ENCODE measurements around the gene THBS4.

Gene THBS4

GRCh38 chr5:80059354-80059980 lies 24.3 kb downstream of the THBS4 start:
- Mint-ChIP-seq H3K4me1 (peaks cover 7% of the 10 kb centered on the region), H3K27ac (no peak overlapping the region), H3K36me3 (peaks cover 6% of the 10 kb centered on the region), H3K4me3 (no peak overlapping the region), H3K27me3 (no peaks in the 10 kb centered on the region), H3K9me3 (no peaks in the 10 kb centered on the region)
- no peak for DNase-seq
- CTCF ChIA-PET, result no interaction called here

DNA sequence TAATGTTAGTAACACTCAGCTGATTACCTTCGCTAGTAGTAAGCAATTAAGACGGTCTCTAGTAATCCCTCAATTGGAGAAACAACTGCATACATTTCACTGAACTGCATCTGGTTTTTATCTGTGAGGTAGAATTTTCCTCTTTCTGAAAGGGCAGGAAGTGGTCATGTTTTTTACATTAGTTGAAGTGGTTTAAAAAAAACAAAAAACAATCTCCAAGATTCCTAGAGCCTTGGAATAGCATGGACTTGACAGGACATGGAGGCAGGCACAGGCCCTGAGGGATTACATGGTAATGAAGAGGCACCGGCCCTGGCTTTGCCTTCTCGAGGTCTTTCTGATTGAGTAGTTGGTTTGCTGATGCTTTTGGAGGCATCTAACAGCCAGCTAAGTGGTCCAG lies 25.8 kb downstream of the THBS4 start:
- no peak for DNase-seq
- CTCF ChIA-PET, result no interaction called here
- H3K4me3 Mint-ChIP-seq, result no peak overlapping the region

GRCh38 chr5:80061547-80061946 lies 26.4 kb downstream of the THBS4 start:
- Mint-ChIP-seq H3K4me1 (peaks cover 7% of the 10 kb centered on the region), H3K27me3 (no peaks in the 10 kb centered on the region), H3K4me3 (no peak overlapping the region), H3K9me3 (no peaks in the 10 kb centered on the region), H3K27ac (no peak overlapping the region), H3K36me3 (peaks cover 6% of the 10 kb centered on the region)
- DNase-seq, result no peak
- CTCF ChIA-PET, result interaction anchor here (1.2 kb wide), 1 partner anchor 16 kb away, joined by 4 read pairs; no protein-coding TSS in a partner anchor

More for the DNA sequence above, 25.8 kb downstream of the THBS4 start:
- Mint-ChIP-seq H3K27me3 (no peaks in the 10 kb centered on the region), H3K27ac (no peak overlapping the region), H3K9me3 (no peaks in the 10 kb centered on the region), H3K4me1 (peaks cover 7% of the 10 kb centered on the region), H3K36me3 (peaks cover 6% of the 10 kb centered on the region)

DNA sequence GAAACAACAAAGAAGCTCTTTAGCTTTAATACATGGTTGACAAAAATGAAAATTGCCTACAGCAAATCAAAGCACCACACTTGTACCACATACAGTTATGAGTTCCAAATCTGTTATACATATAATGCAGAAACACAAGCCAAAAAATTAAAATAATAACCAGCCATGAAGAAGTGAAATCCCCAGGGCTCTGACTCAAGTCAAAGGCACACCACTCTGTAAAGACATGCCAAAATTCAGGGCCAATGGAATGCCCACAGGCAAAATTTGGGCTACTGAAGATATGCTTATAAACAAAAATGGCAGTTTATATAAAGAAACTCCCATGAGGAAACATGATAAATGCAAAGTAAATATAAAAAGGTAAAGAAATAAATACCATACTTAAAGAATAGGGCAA lies 29.0 kb downstream of the THBS4 start:
- CTCF ChIA-PET, result no interaction called here
- no peaks in the 10 kb centered on the region for H3K9me3 Mint-ChIP-seq
- DNase-seq, result no peak

DNA sequence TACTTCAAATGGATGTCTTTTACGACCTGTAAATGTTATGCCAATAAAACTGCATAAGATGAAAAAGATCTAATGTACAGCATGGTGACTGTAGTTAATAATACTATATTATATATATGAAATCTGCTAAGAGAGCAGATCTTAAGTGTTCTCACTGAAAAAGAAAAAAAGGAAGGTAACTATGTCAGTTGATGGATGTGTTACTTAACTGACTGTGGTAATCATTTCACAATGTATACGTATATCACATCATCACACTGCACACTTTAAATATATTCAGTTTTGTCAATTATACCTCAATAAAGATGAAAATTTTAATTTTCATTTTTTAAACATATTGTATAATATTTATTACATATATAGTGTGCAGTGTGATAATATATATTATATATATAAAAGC lies 31.9 kb downstream of the THBS4 start:
- Mint-ChIP-seq H3K27ac (no peak overlapping the region), H3K27me3 (no peaks in the 10 kb centered on the region), H3K4me1 (peaks cover 5% of the 10 kb centered on the region), H3K4me3 (no peak overlapping the region), H3K36me3 (peaks cover 6% of the 10 kb centered on the region), H3K9me3 (no peaks in the 10 kb centered on the region)
- no peak for DNase-seq
- CTCF ChIA-PET, result no interaction called here

More for the DNA sequence above, 29.0 kb downstream of the THBS4 start:
- Mint-ChIP-seq H3K4me3 (no peak overlapping the region), H3K27me3 (no peaks in the 10 kb centered on the region), H3K36me3 (peaks cover 6% of the 10 kb centered on the region), H3K4me1 (peaks cover 7% of the 10 kb centered on the region), H3K27ac (no peak overlapping the region)

DNA sequence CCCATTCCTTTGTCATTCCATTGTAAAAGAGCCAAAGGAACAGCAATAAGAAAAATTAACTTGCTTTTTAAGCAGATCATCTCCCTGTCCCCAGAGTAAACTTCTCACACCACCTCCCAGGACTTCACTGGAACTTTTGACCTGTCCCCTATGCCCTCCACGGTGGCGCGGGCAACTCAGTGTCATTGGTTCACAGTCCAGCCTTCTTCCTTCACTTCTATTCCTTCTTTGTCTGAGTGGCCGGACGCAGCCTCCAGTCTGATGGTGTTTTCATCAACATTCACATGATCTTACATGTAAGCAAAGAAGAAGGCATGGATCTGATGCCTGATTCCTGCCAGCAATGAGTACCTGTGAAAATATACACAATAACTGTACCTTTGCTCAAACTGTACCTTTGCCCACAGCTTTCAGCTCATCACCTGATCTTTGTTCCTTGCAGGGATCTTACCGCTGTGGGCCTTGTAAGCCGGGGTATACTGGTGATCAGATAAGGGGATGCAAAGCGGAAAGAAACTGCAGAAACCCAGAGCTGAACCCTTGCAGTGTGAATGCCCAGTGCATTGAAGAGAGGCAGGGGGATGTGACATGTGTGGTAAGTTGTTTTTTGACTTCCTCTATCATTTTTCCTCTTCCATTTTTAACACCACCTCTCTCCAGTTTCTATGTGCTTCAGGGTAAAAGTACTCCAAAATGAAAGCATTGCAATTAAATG lies 32.5 kb downstream of the THBS4 start:
- DNase-seq, result no peak
- CTCF ChIA-PET, result no interaction called here
- peak overlapping the region; percentile 10 for H3K27ac Mint-ChIP-seq
- no peaks in the 10 kb centered on the region for H3K27me3 Mint-ChIP-seq
- H3K4me3 Mint-ChIP-seq, result no peak overlapping the region
- H3K9me3 Mint-ChIP-seq, result no peaks in the 10 kb centered on the region
- H3K36me3 Mint-ChIP-seq, result peaks cover 6% of the 10 kb centered on the region
- peaks cover 5% of the 10 kb centered on the region for H3K4me1 Mint-ChIP-seq

DNA sequence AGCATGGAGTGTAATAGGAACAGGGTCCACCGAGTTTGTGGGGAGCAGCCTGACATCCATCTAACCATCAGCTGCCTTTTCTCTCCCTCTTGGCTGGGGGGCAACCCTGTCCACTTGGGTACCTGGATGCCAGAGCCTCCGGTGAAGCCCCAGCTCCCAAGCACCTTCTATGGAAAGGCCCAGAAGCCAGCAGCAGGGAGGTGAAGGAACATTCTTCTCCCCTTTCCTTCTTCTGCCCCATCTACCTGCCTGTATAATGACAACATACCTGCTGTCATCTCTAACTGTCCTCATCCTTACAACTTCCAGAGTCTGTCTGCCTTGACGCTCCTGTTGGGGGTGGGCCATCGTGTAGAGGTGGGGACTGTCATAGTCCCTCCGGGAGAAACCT lies 33.1 kb downstream of the THBS4 start:
- H3K9me3 Mint-ChIP-seq, result no peaks in the 10 kb centered on the region
- H3K36me3 Mint-ChIP-seq, result peaks cover 6% of the 10 kb centered on the region
- H3K27me3 Mint-ChIP-seq, result no peaks in the 10 kb centered on the region

DNA sequence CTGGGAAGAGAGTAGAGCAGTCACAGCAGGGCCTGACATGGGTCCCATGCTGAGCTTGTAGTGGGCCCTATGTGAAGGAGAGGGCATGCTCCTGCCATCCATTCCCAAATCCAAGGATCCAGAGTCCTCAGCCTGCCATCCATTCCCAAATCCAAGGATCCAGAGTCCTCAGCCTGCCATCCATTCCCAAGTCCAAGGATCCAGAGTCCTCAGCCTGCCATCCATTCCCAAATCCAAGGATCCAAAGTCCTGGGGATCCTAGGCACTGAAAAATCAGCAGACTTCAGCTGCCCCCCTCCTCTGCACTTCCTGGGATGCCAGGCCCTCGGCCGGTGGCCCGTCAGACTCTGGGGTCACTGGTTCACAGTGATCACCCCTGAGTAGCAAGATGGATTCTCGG lies 33.6 kb downstream of the THBS4 start:
- CTCF ChIA-PET, result interaction anchor here (1.9 kb wide), 1 partner anchor 15 kb away, joined by 6 read pairs; no protein-coding TSS in a partner anchor
- Mint-ChIP-seq H3K9me3 (no peaks in the 10 kb centered on the region), H3K4me3 (no peak overlapping the region), H3K4me1 (peaks cover 5% of the 10 kb centered on the region), H3K27me3 (no peaks in the 10 kb centered on the region), H3K36me3 (peaks cover 1% of the 10 kb centered on the region), H3K27ac (no peak overlapping the region)
- no peak for DNase-seq

More for the DNA sequence above, 33.1 kb downstream of the THBS4 start:
- CTCF ChIA-PET, result no interaction called here
- Mint-ChIP-seq H3K27ac (no peak overlapping the region), H3K4me3 (no peak overlapping the region), H3K4me1 (peaks cover 5% of the 10 kb centered on the region)
- DNase-seq, result no peak

DNA sequence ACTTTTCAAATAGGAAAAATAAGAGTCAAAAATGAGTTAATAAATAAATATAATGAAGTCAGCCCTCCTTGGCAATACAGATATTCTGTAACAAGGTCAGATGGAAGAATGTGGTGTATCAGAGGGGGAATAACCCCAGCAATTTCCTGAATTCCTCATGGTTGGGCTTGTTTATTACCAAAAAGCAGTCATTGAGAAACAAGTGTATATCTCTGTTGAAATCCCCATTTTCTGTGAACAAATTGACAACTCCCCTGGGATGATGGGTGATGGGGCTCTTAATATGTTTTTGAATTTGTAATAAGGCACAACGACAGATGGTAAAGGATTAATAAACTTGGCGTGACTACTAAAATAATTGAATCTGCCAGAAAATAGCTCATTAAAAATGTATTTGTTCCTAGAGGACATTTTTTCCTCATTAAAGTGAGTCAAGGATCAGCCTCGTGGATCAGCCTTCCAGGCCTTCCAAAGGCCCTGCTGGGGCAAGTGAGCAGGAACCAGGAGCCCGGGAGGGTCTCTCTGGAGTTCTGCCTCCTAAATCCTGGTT lies 34.2 kb downstream of the THBS4 start:
- Mint-ChIP-seq H3K27ac (no peak overlapping the region), H3K4me3 (no peak overlapping the region), H3K36me3 (no peaks in the 10 kb centered on the region), H3K27me3 (no peaks in the 10 kb centered on the region), H3K4me1 (peaks cover 5% of the 10 kb centered on the region), H3K9me3 (no peaks in the 10 kb centered on the region)
- no peak for DNase-seq
- CTCF ChIA-PET, result interaction anchor here (1.9 kb wide), 1 partner anchor 14 kb away, joined by 6 read pairs; no protein-coding TSS in a partner anchor

- CTCF ChIA-PET, result interaction anchor here (1.9 kb wide), 1 partner anchor 14 kb away, joined by 6 read pairs; no protein-coding TSS in a partner anchor
- Mint-ChIP-seq H3K27ac (no peak overlapping the region), H3K4me3 (no peak overlapping the region), H3K27me3 (no peaks in the 10 kb centered on the region), H3K4me1 (peaks cover 5% of the 10 kb centered on the region), H3K36me3 (no peaks in the 10 kb centered on the region), H3K9me3 (no peaks in the 10 kb centered on the region)
- no peak for DNase-seq
Observed at GRCh38 chr5:80069918-80070318, 34.8 kb downstream of the THBS4 start.

DNA sequence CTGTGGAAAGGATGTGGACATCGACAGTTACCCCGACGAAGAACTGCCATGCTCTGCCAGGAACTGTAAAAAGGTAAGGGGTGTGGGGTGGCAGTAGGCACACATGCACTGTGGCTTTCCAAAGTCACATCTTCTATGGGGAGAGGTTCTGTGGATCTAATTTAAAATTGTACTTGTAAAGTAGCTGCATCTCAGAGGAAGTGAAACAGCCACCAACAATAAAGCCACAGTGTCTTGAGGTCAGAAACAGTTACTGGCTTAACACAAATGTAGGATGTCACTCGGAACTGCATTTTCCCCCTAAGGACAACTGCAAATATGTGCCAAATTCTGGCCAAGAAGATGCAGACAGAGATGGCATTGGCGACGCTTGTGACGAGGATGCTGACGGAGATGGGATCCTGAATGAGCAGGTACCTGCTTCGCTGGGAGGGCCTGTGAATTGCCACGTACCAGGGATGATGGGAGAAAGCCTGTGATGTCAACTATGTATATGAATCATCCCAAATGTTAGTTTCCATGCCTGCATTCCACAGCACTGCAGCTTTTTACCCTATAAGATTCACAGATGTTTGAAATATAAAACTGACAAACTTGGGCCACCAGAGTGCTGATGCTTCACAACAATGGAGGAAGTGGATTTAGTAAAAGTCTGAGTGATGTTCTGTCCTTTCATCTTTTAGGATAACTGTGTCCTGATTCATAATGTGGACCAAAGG lies 35.3 kb downstream of the THBS4 start:
- Mint-ChIP-seq H3K27ac (no peak overlapping the region), H3K36me3 (no peaks in the 10 kb centered on the region), H3K4me1 (peaks cover 5% of the 10 kb centered on the region)

DNA sequence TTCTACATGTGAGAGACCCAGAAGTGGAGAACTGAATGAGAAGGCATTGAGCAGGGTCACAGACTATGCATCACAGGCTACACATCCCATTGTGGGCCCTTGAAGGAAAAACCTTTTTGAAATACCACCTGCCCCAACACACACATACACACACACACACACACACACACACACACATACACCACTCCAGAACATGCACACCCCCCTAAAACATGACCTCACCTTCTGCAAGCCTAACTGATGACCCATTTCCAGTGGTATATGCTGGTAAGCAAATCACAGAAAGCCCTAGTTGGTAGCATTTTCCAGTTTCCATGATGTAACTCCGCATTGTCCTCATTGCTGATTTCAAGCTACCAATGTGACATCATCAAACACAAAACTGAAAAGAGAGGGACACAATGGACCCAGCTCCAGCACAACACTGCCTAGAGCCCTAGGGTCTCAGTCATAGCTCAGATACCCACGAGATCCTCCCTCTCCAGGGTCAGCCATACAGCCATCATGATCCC lies 36.4 kb downstream of the THBS4 start:
- Mint-ChIP-seq H3K4me3 (no peak overlapping the region), H3K36me3 (no peaks in the 10 kb centered on the region), H3K9me3 (no peaks in the 10 kb centered on the region), H3K27ac (no peak overlapping the region), H3K27me3 (no peaks in the 10 kb centered on the region), H3K4me1 (peaks cover 5% of the 10 kb centered on the region)
- DNase-seq, result no peak
- CTCF ChIA-PET, result interaction anchor here (0.8 kb wide), 1 partner anchor 12 kb away, joined by 4 read pairs; no protein-coding TSS in a partner anchor

More for the DNA sequence above, 35.3 kb downstream of the THBS4 start:
- H3K4me3 Mint-ChIP-seq, result no peak overlapping the region
- H3K27me3 Mint-ChIP-seq, result no peaks in the 10 kb centered on the region
- no peak for DNase-seq
- no peaks in the 10 kb centered on the region for H3K9me3 Mint-ChIP-seq
- CTCF ChIA-PET, result interaction anchor here (1.9 kb wide), 1 partner anchor 13 kb away, joined by 6 read pairs; no protein-coding TSS in a partner anchor

- peaks cover 5% of the 10 kb centered on the region for H3K4me1 Mint-ChIP-seq
- CTCF ChIA-PET, result interaction anchor here (0.8 kb wide), 1 partner anchor 11 kb away, joined by 4 read pairs; no protein-coding TSS in a partner anchor
- no peaks in the 10 kb centered on the region for H3K36me3 Mint-ChIP-seq
- no peaks in the 10 kb centered on the region for H3K27me3 Mint-ChIP-seq
- no peak overlapping the region for H3K27ac Mint-ChIP-seq
- no peaks in the 10 kb centered on the region for H3K9me3 Mint-ChIP-seq
- no peak overlapping the region for H3K4me3 Mint-ChIP-seq
- no peak for DNase-seq
Observed at GRCh38 chr5:80072103-80073073, 37.2 kb downstream of the THBS4 start.
